K562 (cell line): ENCODE results near the gene MAPK13. TPM values are rescaled to one million over a fixed set of nuclear protein-coding genes. Genes with fewer than 3 reads are reported as not detected.

Experiments used
- CEBPZ ChIP-seq: fragments of 150-350 bp; IDR thresholded peaks from 2 replicates; pipeline ENCODE4 v1.6.1; 2014; ENCODE audit warnings: low read depth, mild to moderate bottlenecking, low read length, borderline replicate concordance
- CTCF ChIP-seq, 3 experiments: IDR thresholded peaks in 2 of 3; conservative IDR thresholded peaks in 1 of 3; 2 replicates each; pipeline ENCODE4 v1.5.1; 2011 to 2012; ENCODE audit warnings: low read length in 3 of 3, mild to moderate bottlenecking in 3 of 3, control low read depth in 2 of 3, improper control_type of control experiment in 1 of 3, inconsistent platforms in 1 of 3, low read depth in 1 of 3, mixed read lengths in 1 of 3, moderate library complexity in 1 of 3; ENCODE audit not compliant: insufficient read depth in 2 of 3
- HNRNPK ChIP-seq: fragments of 200-400 bp; formaldehyde crosslinking; IDR thresholded peaks from one replicate; pipeline ENCODE4 v1.6.1; 2018; ENCODE audit warnings: mild to moderate bottlenecking, low read depth, low read length; ENCODE audit not compliant: poor library complexity, severe bottlenecking
- KLF16 ChIP-seq: IDR thresholded peaks from 2 replicates; pipeline ENCODE4 v1.6.1; 2016; ENCODE audit warnings: antibody characterized with exemption
- RCOR1 ChIP-seq, 2 experiments: IDR thresholded peaks; 2 replicates each; pipeline ENCODE4 v1.6.1; 2012; ENCODE audit warnings: low read depth in 2 of 2, low read length in 2 of 2, borderline replicate concordance in 1 of 2, improper control_type of control experiment in 1 of 2
- SOX6 ChIP-seq: fragments of 450-650 bp; IDR thresholded peaks from 2 replicates; pipeline ENCODE4 v1.6.1; 2014; ENCODE audit warnings: mild to moderate bottlenecking
- TFAP4 ChIP-seq: sonication (generic); formaldehyde crosslinking; IDR thresholded peaks from 2 replicates; pipeline ENCODE4 v1.8.0; 2022; ENCODE audit warnings: missing genetic modification reagents, mild to moderate bottlenecking, moderate library complexity, borderline replicate concordance
- U2AF2 ChIP-seq: fragments of 200-400 bp; formaldehyde crosslinking; optimal IDR thresholded peaks from 2 replicates; pipeline ENCODE3; 2017; ENCODE audit warnings: low read depth, mild to moderate bottlenecking, low read length
- polyA plus RNA-seq, 8 experiments: library from polyadenylated mRNA; depleted of rRNA in 4 of 8; stranded (reverse) in 5 of 8; unstranded in 3 of 8; fragments of >200 nt; fragmentation: Nextera tagmentation in 2 of 8; fragmentation: Illumina TruSeq in 1 of 8; extraction: Ambion mirVana in 2 of 8; extraction: Trizol in 1 of 8; gene quantifications; 2 replicates each; pipeline versions ENCODE4 v1.2.1 to v1.2.3, GENCODE V29; 2011 to 2014; ENCODE audit warnings: inconsistent platforms in 1 of 8, missing spikeins in 1 of 8
- total RNA-seq, 7 experiments: library from RNA; depleted of rRNA in 6 of 7; stranded (reverse); fragments of >200 nt in 6 of 7; fragmentation: Illumina TruSeq in 2 of 7; extraction: Trizol in 2 of 7; gene quantifications; 2 replicates each; pipeline versions ENCODE4 v1.2.1 to v1.2.3, GENCODE V29; 2011 to 2021; ENCODE audit warnings: low replicate concordance in 1 of 7
- TF ChIP-seq, protein P1 (sequence below): fragments of 200-800 bp; sonication (Bioruptor generic); IDR thresholded peaks from 2 replicates; pipeline ENCODE4 v1.6.1; 2017; ENCODE audit warnings: missing genetic modification characterization, missing compliant biosample characterization
- TF ChIP-seq, protein P2 (sequence below), 2 experiments: fragments of 450-650 bp; formaldehyde crosslinking in 1 of 2; IDR thresholded peaks; 2 replicates each; pipeline versions ENCODE4 v1.4.0 to v1.6.1; 2014 to 2020; ENCODE audit warnings: mild to moderate bottlenecking in 2 of 2, borderline replicate concordance in 1 of 2, low read depth in 1 of 2

MAPK13 gene
- total and polyA plus RNA-seq, 9 of the 15 experiments (the other 6 are each of a cell fraction or from before 2014, with no cell fraction given) = 0.03 to 2.3 (median 0.48) TPM; not detected in 1

DNA sequence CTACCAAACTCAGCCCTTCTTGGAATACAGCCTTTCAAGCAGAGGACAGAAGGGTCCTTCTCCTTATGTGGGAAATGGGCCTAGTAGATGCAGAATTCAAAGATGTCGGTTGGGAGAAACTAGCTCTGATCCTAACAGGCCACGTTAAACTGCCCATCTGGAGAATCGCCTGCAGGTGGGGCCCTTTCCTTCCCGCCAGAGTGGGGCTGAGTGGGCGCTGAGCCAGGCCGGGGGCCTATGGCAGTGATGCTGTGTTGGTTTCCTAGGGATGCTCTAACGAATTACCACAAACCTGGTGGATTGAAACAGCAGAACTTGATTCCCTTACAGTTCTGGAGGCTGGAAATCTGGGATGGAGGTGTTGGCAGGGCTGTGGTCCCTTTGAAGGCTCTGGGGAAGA, 9.1 kb downstream of the MAPK13 start (continued):
- TF ChIP-seq, protein P1, sequence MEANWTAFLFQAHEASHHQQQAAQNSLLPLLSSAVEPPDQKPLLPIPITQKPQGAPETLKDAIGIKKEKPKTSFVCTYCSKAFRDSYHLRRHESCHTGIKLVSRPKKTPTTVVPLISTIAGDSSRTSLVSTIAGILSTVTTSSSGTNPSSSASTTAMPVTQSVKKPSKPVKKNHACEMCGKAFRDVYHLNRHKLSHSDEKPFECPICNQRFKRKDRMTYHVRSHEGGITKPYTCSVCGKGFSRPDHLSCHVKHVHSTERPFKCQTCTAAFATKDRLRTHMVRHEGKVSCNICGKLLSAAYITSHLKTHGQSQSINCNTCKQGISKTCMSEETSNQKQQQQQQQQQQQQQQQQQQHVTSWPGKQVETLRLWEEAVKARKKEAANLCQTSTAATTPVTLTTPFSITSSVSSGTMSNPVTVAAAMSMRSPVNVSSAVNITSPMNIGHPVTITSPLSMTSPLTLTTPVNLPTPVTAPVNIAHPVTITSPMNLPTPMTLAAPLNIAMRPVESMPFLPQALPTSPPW (CRISPR knock-in tag) = peak; percentile 43; the same call in 1 of the 2 replicates
- TF ChIP-seq KLF16 (0 out of 2 replicates have a peak, but pooled peaks have one; percentile 15), HNRNPK (no peak), TFAP4 (CRISPR knock-in tag) (0 out of 2 replicates have a peak, but pooled peaks have one; percentile 18), CTCF (IDR thresholded peaks at IDR 0.05 in 2 of 3, conservative IDR thresholded peaks at IDR 0.05 in 1 of 3; ENCODE audit: insufficient read depth in 2 of 3, low read depth in 1 of 3, low read length in 3 of 3) (peak; percentile 73 to 85 (median 75)), U2AF2 (no peak), SOX6 (0 out of 2 replicates have a peak, but pooled peaks have one; percentile 7), CEBPZ (no peak), RCOR1 (IDR thresholded peaks at IDR 0.05; ENCODE audit: borderline replicate concordance in 1 of 2, low read depth in 2 of 2, low read length in 2 of 2) (peak in 1 of 2 experiments; percentile 39; a peak in 1 of 4 replicates)
- TF ChIP-seq, protein P2, sequence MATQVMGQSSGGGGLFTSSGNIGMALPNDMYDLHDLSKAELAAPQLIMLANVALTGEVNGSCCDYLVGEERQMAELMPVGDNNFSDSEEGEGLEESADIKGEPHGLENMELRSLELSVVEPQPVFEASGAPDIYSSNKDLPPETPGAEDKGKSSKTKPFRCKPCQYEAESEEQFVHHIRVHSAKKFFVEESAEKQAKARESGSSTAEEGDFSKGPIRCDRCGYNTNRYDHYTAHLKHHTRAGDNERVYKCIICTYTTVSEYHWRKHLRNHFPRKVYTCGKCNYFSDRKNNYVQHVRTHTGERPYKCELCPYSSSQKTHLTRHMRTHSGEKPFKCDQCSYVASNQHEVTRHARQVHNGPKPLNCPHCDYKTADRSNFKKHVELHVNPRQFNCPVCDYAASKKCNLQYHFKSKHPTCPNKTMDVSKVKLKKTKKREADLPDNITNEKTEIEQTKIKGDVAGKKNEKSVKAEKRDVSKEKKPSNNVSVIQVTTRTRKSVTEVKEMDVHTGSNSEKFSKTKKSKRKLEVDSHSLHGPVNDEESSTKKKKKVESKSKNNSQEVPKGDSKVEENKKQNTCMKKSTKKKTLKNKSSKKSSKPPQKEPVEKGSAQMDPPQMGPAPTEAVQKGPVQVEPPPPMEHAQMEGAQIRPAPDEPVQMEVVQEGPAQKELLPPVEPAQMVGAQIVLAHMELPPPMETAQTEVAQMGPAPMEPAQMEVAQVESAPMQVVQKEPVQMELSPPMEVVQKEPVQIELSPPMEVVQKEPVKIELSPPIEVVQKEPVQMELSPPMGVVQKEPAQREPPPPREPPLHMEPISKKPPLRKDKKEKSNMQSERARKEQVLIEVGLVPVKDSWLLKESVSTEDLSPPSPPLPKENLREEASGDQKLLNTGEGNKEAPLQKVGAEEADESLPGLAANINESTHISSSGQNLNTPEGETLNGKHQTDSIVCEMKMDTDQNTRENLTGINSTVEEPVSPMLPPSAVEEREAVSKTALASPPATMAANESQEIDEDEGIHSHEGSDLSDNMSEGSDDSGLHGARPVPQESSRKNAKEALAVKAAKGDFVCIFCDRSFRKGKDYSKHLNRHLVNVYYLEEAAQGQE (IDR thresholded peaks at IDR 0.05; ENCODE audit: borderline replicate concordance) = peak; percentile 61
- TF ChIP-seq, protein P2 (CRISPR knock-in tag; IDR thresholded peaks at IDR 0.05; ENCODE audit: low read depth) = no peak
